Measurements from ENCODE around the gene MVK.

GRCh38 chr12:109557805-109558204 is 15.8 kb upstream of the MVK start:
- no peak for TF ChIP-seq CTCF (IDR thresholded peaks at IDR 0.05)
- TF ChIP-seq POLR2A (IDR thresholded peaks at IDR 0.05; ENCODE audit: low read depth), result no peak
- no peak for TF ChIP-seq EP300 (IDR thresholded peaks at IDR 0.05)
- no peak for TF ChIP-seq POLR2AphosphoS5 (IDR thresholded peaks at IDR 0.05)

Data from esophagus muscularis mucosa (tissue), 4 donors.